ENCODE measurements around the gene LGALS7.
"Not testable (repeated sequence)": the region's sequence is repeated elsewhere in the genome, so short reads cannot be mapped to it uniquely, and the experiment has no call there.

- not testable (repeated sequence) for TF ChIP-seq CTCF (IDR thresholded peaks at IDR 0.05; ENCODE audit: insufficient read depth, low read length, poor library complexity, severe bottlenecking); EZH2phosphoT487 (conservative IDR thresholded peaks at IDR 0.05; ENCODE audit: low read length)
Measured at GRCh38 chr19:38770228-38770948, 2.9 kb downstream of the LGALS7 start.

Measured in SU-DHL-6 (cell line).